Panc1 (cell line): ENCODE data around the gene BLVRA. TPM values are rescaled to one million over a fixed set of nuclear protein-coding genes. Genes with fewer than 3 reads are reported as not detected.

Source experiments
- ATAC-seq: fragments of 200-7000 bp; cut with Tn5 transposase; 2 replicates; pipeline ENCODE4 v1.9.1; 2020; ENCODE audit warnings: mild to moderate bottlenecking, moderate library complexity
- BruUV-seq: library from RNA; stranded (reverse); fragments of 400-500 nt; replicated peaks from 2 replicates; lab custom pipeline; 2021; lab: Mats Ljungman, UMichigan
- CTCF ChIA-PET: fragments of 300-600 bp; sonication (Branson Sonifier 250); formaldehyde crosslinking; loops from one replicate; lab custom pipeline; 2022; ENCODE audit warnings: antibody characterized with exemption; lab: Charles Lee
- POLR2A ChIA-PET: fragments of 300-600 bp; sonication (Branson Sonifier 250); formaldehyde crosslinking; loops from one replicate; lab custom pipeline; 2022; ENCODE audit warnings: antibody characterized with exemption; lab: Charles Lee
- DNase-seq: peaks from one replicate; pipeline ENCODE4 v3.0.0-alpha.2; 2010; ENCODE audit warnings: low read depth, low spot score
- H3K27ac ChIP-seq: 2 replicates; pipeline ENCODE4 v1.5.1; 2011; ENCODE audit warnings: mild to moderate bottlenecking, low read length, inconsistent platforms
- H3K27me3 ChIP-seq: fragments of 200-500 bp; sonication (Bioruptor generic); 2 replicates; pipeline ENCODE4 v1.6.0; 2014; ENCODE audit warnings: low read length, inconsistent platforms; ENCODE audit not compliant: control insufficient read depth, insufficient read depth
- H3K36me3 ChIP-seq: fragments of 200-500 bp; sonication (Bioruptor generic); 2 replicates; pipeline ENCODE4 v1.5.1; 2014; ENCODE audit warnings: inconsistent platforms, mild to moderate bottlenecking, low read length, moderate library complexity; ENCODE audit not compliant: control insufficient read depth, insufficient read depth
- H3K4me1 ChIP-seq: 2 replicates; pipeline ENCODE4 v1.5.1; 2011; ENCODE audit warnings: inconsistent platforms, mild to moderate bottlenecking, low read length, moderate library complexity; ENCODE audit not compliant: control insufficient read depth, insufficient read depth
- H3K4me3 ChIP-seq, 2 experiments: 2 replicates each; pipeline ENCODE4 v1.5.1; 2011 to 2012; ENCODE audit warnings: low read depth in 2 of 2, low read length in 2 of 2, mild to moderate bottlenecking in 2 of 2, inconsistent platforms in 1 of 2, moderate library complexity in 1 of 2
- H3K9me3 ChIP-seq: fragments of 200-500 bp; sonication (Bioruptor generic); 2 replicates; pipeline ENCODE4 v1.5.1; 2014; ENCODE audit warnings: low read depth, mild to moderate bottlenecking, inconsistent platforms, low read length, moderate library complexity; ENCODE audit not compliant: control insufficient read depth, insufficient read depth
- POLR2AphosphoS5 ChIP-seq: IDR thresholded peaks from 2 replicates; pipeline ENCODE4 v1.6.1; 2012; ENCODE audit warnings: mild to moderate bottlenecking, low read depth, low read length, moderate library complexity
- SIN3A ChIP-seq: IDR thresholded peaks from 2 replicates; pipeline ENCODE4 v1.6.1; 2012; ENCODE audit warnings: low read depth, mild to moderate bottlenecking, low read length, moderate library complexity, borderline replicate concordance; ENCODE audit not compliant: insufficient read depth
- TCF7L2 ChIP-seq: IDR thresholded peaks from 2 replicates; pipeline ENCODE4 v1.6.1; 2011; ENCODE audit warnings: mild to moderate bottlenecking, low read depth, low read length, inconsistent platforms
- in situ Hi-C: cut with HindIII; loops from 2 replicates; pipeline ENCODE4 v1.10.0; 2016; ENCODE audit warnings: low sequenced_read_pairs, low pct_unique_long_range_greater_than_20kb
- intact Hi-C: fragments of 100-400 bp; cut with micrococcal nuclease; formaldehyde crosslinking; loops from one replicate; pipeline ENCODE4 v1.10.0; 2022; ENCODE audit not compliant: unreplicated experiment
- total RNA-seq: library from RNA; stranded (reverse); gene quantifications from one replicate; pipeline ENCODE4 v1.2.1, GENCODE V29; 2021; ENCODE audit not compliant: unreplicated experiment
- TF ChIP-seq, protein P1 (sequence below): fragments of 450-650 bp; IDR thresholded peaks from 2 replicates; pipeline ENCODE4 v1.5.1; 2017; ENCODE audit warnings: mild to moderate bottlenecking
- TF ChIP-seq, protein P2 (sequence below), 2 experiments: IDR thresholded peaks; 2 replicates each; pipeline ENCODE4 v1.6.1; 2011 to 2012; ENCODE audit warnings: low read depth in 2 of 2, control low read depth in 1 of 2, low read length in 1 of 2, mild to moderate bottlenecking in 1 of 2, moderate library complexity in 1 of 2; ENCODE audit not compliant: insufficient read depth in 1 of 2

Gene BLVRA
- total RNA-seq, 1 experiment from 2014 or later, result 85.5 TPM

DNA sequence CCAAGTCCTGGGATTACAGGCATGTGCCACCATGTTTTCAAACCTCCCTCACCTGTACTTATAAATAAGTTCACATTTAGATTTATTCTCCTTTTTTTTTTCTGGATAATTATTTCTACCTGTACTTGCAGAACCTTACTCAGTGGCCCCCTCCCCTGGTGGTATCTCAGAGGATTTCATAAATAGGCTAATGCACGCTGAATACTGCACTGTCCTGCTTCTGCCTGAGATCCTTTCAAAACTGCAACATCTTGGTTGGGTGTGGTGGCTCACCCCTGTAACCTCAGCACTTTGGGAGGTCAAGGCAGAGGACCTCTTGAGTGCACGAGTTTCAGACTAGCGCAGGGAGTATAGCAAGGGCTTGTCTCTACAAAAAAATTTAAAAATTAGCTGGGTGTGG, 4.6 kb upstream of the BLVRA start:
- BruUV-seq, result no TSS peak
- no peak for ATAC-seq

DNA sequence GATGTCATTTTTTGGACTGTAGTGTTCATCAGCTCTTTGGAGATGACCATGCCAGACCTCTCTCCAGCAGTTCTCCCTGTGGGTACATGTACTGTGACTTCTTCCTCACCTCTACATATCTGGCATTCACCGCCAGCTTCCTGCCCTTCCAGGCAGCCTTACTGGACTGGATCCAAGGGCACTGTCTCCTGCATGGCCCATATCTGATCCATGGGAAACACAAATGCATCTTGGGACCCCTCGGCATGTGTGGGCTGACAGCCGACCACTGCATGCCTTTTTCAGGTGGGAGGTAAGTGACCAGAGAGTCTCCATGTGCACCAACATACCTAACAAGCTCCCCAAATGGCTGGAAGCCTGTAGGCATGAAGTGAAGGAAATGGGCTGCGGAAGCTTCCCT, 3.9 kb upstream of the BLVRA start:
- BruUV-seq, result no TSS peak
- in situ Hi-C loops, result no loop called here

More for the DNA sequence above, 4.6 kb upstream of the BLVRA start:
- H3K36me3 ChIP-seq, result no peaks in the 10 kb centered on the region
- no peaks in the 10 kb centered on the region for H3K9me3 ChIP-seq
- H3K27me3 ChIP-seq, result no peaks in the 10 kb centered on the region
- DNase-seq, result no peak
- H3K4me1 ChIP-seq, result no peaks in the 10 kb centered on the region
- TF ChIP-seq POLR2AphosphoS5 (no peak), TCF7L2 (no peak), SIN3A (no peak)
- TF ChIP-seq, protein P1, sequence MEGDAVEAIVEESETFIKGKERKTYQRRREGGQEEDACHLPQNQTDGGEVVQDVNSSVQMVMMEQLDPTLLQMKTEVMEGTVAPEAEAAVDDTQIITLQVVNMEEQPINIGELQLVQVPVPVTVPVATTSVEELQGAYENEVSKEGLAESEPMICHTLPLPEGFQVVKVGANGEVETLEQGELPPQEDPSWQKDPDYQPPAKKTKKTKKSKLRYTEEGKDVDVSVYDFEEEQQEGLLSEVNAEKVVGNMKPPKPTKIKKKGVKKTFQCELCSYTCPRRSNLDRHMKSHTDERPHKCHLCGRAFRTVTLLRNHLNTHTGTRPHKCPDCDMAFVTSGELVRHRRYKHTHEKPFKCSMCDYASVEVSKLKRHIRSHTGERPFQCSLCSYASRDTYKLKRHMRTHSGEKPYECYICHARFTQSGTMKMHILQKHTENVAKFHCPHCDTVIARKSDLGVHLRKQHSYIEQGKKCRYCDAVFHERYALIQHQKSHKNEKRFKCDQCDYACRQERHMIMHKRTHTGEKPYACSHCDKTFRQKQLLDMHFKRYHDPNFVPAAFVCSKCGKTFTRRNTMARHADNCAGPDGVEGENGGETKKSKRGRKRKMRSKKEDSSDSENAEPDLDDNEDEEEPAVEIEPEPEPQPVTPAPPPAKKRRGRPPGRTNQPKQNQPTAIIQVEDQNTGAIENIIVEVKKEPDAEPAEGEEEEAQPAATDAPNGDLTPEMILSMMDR, result no peak
- TF ChIP-seq, protein P2, sequence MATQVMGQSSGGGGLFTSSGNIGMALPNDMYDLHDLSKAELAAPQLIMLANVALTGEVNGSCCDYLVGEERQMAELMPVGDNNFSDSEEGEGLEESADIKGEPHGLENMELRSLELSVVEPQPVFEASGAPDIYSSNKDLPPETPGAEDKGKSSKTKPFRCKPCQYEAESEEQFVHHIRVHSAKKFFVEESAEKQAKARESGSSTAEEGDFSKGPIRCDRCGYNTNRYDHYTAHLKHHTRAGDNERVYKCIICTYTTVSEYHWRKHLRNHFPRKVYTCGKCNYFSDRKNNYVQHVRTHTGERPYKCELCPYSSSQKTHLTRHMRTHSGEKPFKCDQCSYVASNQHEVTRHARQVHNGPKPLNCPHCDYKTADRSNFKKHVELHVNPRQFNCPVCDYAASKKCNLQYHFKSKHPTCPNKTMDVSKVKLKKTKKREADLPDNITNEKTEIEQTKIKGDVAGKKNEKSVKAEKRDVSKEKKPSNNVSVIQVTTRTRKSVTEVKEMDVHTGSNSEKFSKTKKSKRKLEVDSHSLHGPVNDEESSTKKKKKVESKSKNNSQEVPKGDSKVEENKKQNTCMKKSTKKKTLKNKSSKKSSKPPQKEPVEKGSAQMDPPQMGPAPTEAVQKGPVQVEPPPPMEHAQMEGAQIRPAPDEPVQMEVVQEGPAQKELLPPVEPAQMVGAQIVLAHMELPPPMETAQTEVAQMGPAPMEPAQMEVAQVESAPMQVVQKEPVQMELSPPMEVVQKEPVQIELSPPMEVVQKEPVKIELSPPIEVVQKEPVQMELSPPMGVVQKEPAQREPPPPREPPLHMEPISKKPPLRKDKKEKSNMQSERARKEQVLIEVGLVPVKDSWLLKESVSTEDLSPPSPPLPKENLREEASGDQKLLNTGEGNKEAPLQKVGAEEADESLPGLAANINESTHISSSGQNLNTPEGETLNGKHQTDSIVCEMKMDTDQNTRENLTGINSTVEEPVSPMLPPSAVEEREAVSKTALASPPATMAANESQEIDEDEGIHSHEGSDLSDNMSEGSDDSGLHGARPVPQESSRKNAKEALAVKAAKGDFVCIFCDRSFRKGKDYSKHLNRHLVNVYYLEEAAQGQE (IDR thresholded peaks at IDR 0.05; ENCODE audit: insufficient read depth in 1 of 2, low read depth in 2 of 2, low read length in 1 of 2), result no peak
- ChIA-PET CTCF (no interaction called here), POLR2A (no interaction called here)
- no peak overlapping the region for H3K27ac ChIP-seq
- intact Hi-C loops, result no loop called here
- in situ Hi-C loops, result no loop called here
- no peak overlapping the region for H3K4me3 ChIP-seq

More for the DNA sequence above, 3.9 kb upstream of the BLVRA start:
- ChIA-PET CTCF (no interaction called here), POLR2A (interaction anchor here (0.6 kb wide), 1 partner anchor 13 kb away, joined by 5 read pairs; no protein-coding TSS in a partner anchor)
- ATAC-seq, result no peak
- H3K27ac ChIP-seq, result no peak overlapping the region
- H3K27me3 ChIP-seq, result no peaks in the 10 kb centered on the region
- no peaks in the 10 kb centered on the region for H3K36me3 ChIP-seq
- DNase-seq, result no peak
- no peak for TF ChIP-seq SIN3A
- TF ChIP-seq, protein P1, result no peak
- TF ChIP-seq, protein P2 (IDR thresholded peaks at IDR 0.05; ENCODE audit: insufficient read depth in 1 of 2, low read depth in 2 of 2, low read length in 1 of 2), result no peak
- TF ChIP-seq TCF7L2, result no peak
- TF ChIP-seq POLR2AphosphoS5, result no peak
- no peak overlapping the region for H3K4me3 ChIP-seq
- intact Hi-C loops, result no loop called here
- H3K4me1 ChIP-seq, result peaks cover 4% of the 10 kb centered on the region
- H3K9me3 ChIP-seq, result no peaks in the 10 kb centered on the region
